SK-N-MC (cell line): ENCODE results near the gene CYFIP2.

Source experiments
- EZH2 ChIP-seq: fragments of 200-600 bp; sonication (generic); IDR thresholded peaks from one replicate; pipeline ENCODE4 v1.6.1; 2017; ENCODE audit warnings: antibody characterized with exemption
- POLR2AphosphoS5 ChIP-seq: IDR thresholded peaks from 2 replicates; pipeline ENCODE4 v1.6.1; 2012; ENCODE audit warnings: mild to moderate bottlenecking, low read depth, low read length, borderline replicate concordance

DNA sequence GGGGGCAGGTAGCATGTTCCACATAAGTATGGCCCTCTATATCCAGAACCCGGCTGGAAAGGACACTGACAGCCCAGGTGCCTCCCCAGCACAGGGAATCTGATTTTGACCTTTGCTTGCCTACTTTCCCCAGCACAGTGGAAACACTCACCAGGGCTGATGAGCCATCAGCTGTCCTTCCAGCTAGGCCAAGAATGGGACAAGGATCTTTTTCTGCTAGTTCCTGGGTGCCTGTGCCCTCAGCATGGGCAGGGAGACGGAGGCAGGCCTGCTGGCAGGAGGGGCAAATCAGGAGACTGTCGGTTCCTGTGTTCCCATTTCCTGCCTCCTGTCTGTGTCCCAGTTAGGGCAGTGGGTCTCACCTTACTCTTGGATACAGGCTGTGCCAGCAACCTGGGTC lies 1.1 kb downstream of the CYFIP2 start:
- TF ChIP-seq POLR2AphosphoS5 (no peak), EZH2 (no peak)
